ENCODE results near the gene WDR90. TPM values are rescaled to one million over a fixed set of nuclear protein-coding genes. Genes with fewer than 3 reads are reported as not detected.

The WDR90 gene
- total and polyA plus RNA-seq, 2 of the 13 experiments (the other 11 are each of a cell fraction or from before 2014, with no cell fraction given): 14.9 to 28.9 TPM

- no peak for TF ChIP-seq HNF4G (IDR thresholded peaks at IDR 0.05; ENCODE audit: borderline replicate concordance, low read depth, low read length)
- TF ChIP-seq HNF4G (CRISPR knock-in tag; IDR thresholded peaks at IDR 0.05; ENCODE audit: borderline replicate concordance, low read depth): no peak
- TF ChIP-seq, protein P1, sequence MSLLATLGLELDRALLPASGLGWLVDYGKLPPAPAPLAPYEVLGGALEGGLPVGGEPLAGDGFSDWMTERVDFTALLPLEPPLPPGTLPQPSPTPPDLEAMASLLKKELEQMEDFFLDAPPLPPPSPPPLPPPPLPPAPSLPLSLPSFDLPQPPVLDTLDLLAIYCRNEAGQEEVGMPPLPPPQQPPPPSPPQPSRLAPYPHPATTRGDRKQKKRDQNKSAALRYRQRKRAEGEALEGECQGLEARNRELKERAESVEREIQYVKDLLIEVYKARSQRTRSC (CRISPR knock-in tag; IDR thresholded peaks at IDR 0.05; ENCODE audit: low read depth): no peak
- TF ChIP-seq ARNTL (CRISPR knock-in tag; IDR thresholded peaks at IDR 0.05): no peak
- no peak for TF ChIP-seq GTF3A (CRISPR knock-in tag; conservative IDR thresholded peaks at IDR 0.05)
- no peak for TF ChIP-seq RARG (CRISPR knock-in tag; IDR thresholded peaks at IDR 0.05; ENCODE audit: low read depth)
- TF ChIP-seq UBTF (CRISPR knock-in tag; IDR thresholded peaks at IDR 0.05): peak; percentile 36
- TF ChIP-seq, protein P2, sequence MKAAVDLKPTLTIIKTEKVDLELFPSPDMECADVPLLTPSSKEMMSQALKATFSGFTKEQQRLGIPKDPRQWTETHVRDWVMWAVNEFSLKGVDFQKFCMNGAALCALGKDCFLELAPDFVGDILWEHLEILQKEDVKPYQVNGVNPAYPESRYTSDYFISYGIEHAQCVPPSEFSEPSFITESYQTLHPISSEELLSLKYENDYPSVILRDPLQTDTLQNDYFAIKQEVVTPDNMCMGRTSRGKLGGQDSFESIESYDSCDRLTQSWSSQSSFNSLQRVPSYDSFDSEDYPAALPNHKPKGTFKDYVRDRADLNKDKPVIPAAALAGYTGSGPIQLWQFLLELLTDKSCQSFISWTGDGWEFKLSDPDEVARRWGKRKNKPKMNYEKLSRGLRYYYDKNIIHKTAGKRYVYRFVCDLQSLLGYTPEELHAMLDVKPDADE (CRISPR knock-in tag; IDR thresholded peaks at IDR 0.05): 0 out of 2 replicates have a peak, but pooled peaks have one; percentile 25
- no peak for TF ChIP-seq SMARCE1 (IDR thresholded peaks at IDR 0.05; ENCODE audit: borderline replicate concordance)
- TF ChIP-seq ZBTB3 (CRISPR knock-in tag; IDR thresholded peaks at IDR 0.05; ENCODE audit: borderline replicate concordance, low read depth): no peak
- TF ChIP-seq GABPA (IDR thresholded peaks at IDR 0.05; ENCODE audit: low read depth, low read length): no peak
- 0 out of 2 replicates have a peak, but pooled peaks have one; percentile 14 for TF ChIP-seq GABPA (CRISPR knock-in tag; IDR thresholded peaks at IDR 0.05; ENCODE audit: low read depth)
- no peak for TF ChIP-seq SIN3B (IDR thresholded peaks at IDR 0.05; ENCODE audit: low read length)
- no peak for TF ChIP-seq ZNF646 (CRISPR knock-in tag; IDR thresholded peaks at IDR 0.05)
- TF ChIP-seq DNMT3B (CRISPR knock-in tag; conservative IDR thresholded peaks at IDR 0.05): no peak
- no peak for TF ChIP-seq IRX3 (CRISPR knock-in tag; IDR thresholded peaks at IDR 0.05; ENCODE audit: borderline replicate concordance, low read depth)
- TF ChIP-seq RBAK (CRISPR knock-in tag; IDR thresholded peaks at IDR 0.05): no peak
- no peak for TF ChIP-seq LBX2 (CRISPR knock-in tag; IDR thresholded peaks at IDR 0.05; ENCODE audit: borderline replicate concordance)
- no peak for TF ChIP-seq EHMT2 (IDR thresholded peaks at IDR 0.05; ENCODE audit: borderline replicate concordance, low read depth, low read length)
Measured at GRCh38 chr16:668519-669171, 19.5 kb downstream of the WDR90 start (continued).
